Loucy (cell line): Measurements from ENCODE around the gene ADCY7.

Experiments used
- H2AFZ ChIP-seq: fragments of 200-600 bp; sonication (generic); 2 replicates; pipeline ENCODE4 v1.6.0; 2016; ENCODE audit warnings: antibody characterized with exemption, mild to moderate bottlenecking, low read length, moderate library complexity
- H3F3A ChIP-seq: fragments of 200-600 bp; 2 replicates; pipeline ENCODE4 v1.6.0; 2016; ENCODE audit warnings: antibody characterized with exemption, low read depth, mild to moderate bottlenecking
- H3K27me3 ChIP-seq: fragments of 200-600 bp; sonication (generic); 2 replicates; pipeline ENCODE4 v1.6.1; 2014; ENCODE audit warnings: low read length, mild to moderate bottlenecking; ENCODE audit not compliant: insufficient read depth, poor library complexity, severe bottlenecking
- H3K36me3 ChIP-seq: fragments of 200-600 bp; sonication (generic); 2 replicates; pipeline ENCODE4 v1.6.1; 2016; ENCODE audit warnings: low read length; ENCODE audit not compliant: insufficient read depth
- H3K4me1 ChIP-seq: fragments of 200-600 bp; sonication (generic); 2 replicates; pipeline ENCODE4 v1.5.1; 2014; ENCODE audit warnings: low read length, mild to moderate bottlenecking; ENCODE audit not compliant: insufficient read depth, poor library complexity, severe bottlenecking
- H3K4me2 ChIP-seq: fragments of 200-600 bp; sonication (generic); 2 replicates; pipeline ENCODE4 v1.6.0; 2014; ENCODE audit warnings: antibody characterized with exemption, low read length, low read depth, mild to moderate bottlenecking; ENCODE audit not compliant: poor library complexity, severe bottlenecking
- H3K4me3 ChIP-seq: fragments of 200-600 bp; sonication (generic); 2 replicates; pipeline ENCODE4 v1.5.1; 2014; ENCODE audit warnings: low read length, mild to moderate bottlenecking, mixed read lengths; ENCODE audit not compliant: poor library complexity, severe bottlenecking
- H3K79me2 ChIP-seq: fragments of 200-600 bp; sonication (generic); 2 replicates; pipeline ENCODE4 v1.6.1; 2014; ENCODE audit warnings: low read length; ENCODE audit not compliant: insufficient read depth
- H3K9ac ChIP-seq: fragments of 200-600 bp; sonication (generic); 2 replicates; pipeline ENCODE4 v1.6.0; 2014; ENCODE audit warnings: mild to moderate bottlenecking, low read depth, low read length, moderate library complexity; ENCODE audit not compliant: poor library complexity, severe bottlenecking
- H3K9me2 ChIP-seq: fragments of 200-600 bp; sonication (generic); replicated peaks from 2 replicates; pipeline ENCODE4 v1.6.1; 2016; ENCODE audit warnings: low read depth, low read length, mixed read lengths
- H3K9me3 ChIP-seq: fragments of 200-600 bp; sonication (generic); 2 replicates; pipeline ENCODE4 v1.6.1; 2014; ENCODE audit warnings: mild to moderate bottlenecking, antibody characterized with exemption, low read length, low read depth; ENCODE audit not compliant: insufficient read depth
- H4K20me1 ChIP-seq: fragments of 200-600 bp; sonication (generic); 2 replicates; pipeline ENCODE4 v1.6.0; 2014; ENCODE audit warnings: antibody characterized with exemption, low read length, mild to moderate bottlenecking; ENCODE audit not compliant: insufficient read depth, poor library complexity, severe bottlenecking
- EZH2phosphoT487 ChIP-seq: fragments of 200-600 bp; IDR thresholded peaks from 2 replicates; pipeline ENCODE4 v1.6.1; 2018; ENCODE audit warnings: antibody characterized with exemption, mild to moderate bottlenecking, moderate library complexity, borderline replicate concordance
- TF ChIP-seq, protein P1 (sequence below): fragments of 200-600 bp; sonication (generic); conservative IDR thresholded peaks from 2 replicates; pipeline ENCODE4 v1.5.1; 2014; ENCODE audit warnings: mild to moderate bottlenecking, antibody characterized with exemption, low read length

Gene ADCY7

GRCh38 chr16:50315346-50315997, 49.1 kb downstream of the ADCY7 start:
- Histone ChIP-seq H2AFZ (no peak overlapping the region), H3K9me3 (no peaks in the 10 kb centered on the region), H3K4me2 (no peak overlapping the region), H3K27me3 (no peaks in the 10 kb centered on the region), H3K4me1 (peaks cover 23% of the 10 kb centered on the region), H4K20me1 (no peaks in the 10 kb centered on the region), H3K4me3 (no peak overlapping the region), H3F3A (peaks cover 9% of the 10 kb centered on the region), H3K79me2 (no peaks in the 10 kb centered on the region), H3K9ac (no peak overlapping the region), H3K36me3 (peaks cover 87% of the 10 kb centered on the region), H3K9me2 (no peaks in the 10 kb centered on the region)
- TF ChIP-seq, protein P1, sequence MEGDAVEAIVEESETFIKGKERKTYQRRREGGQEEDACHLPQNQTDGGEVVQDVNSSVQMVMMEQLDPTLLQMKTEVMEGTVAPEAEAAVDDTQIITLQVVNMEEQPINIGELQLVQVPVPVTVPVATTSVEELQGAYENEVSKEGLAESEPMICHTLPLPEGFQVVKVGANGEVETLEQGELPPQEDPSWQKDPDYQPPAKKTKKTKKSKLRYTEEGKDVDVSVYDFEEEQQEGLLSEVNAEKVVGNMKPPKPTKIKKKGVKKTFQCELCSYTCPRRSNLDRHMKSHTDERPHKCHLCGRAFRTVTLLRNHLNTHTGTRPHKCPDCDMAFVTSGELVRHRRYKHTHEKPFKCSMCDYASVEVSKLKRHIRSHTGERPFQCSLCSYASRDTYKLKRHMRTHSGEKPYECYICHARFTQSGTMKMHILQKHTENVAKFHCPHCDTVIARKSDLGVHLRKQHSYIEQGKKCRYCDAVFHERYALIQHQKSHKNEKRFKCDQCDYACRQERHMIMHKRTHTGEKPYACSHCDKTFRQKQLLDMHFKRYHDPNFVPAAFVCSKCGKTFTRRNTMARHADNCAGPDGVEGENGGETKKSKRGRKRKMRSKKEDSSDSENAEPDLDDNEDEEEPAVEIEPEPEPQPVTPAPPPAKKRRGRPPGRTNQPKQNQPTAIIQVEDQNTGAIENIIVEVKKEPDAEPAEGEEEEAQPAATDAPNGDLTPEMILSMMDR, result no peak

DNA sequence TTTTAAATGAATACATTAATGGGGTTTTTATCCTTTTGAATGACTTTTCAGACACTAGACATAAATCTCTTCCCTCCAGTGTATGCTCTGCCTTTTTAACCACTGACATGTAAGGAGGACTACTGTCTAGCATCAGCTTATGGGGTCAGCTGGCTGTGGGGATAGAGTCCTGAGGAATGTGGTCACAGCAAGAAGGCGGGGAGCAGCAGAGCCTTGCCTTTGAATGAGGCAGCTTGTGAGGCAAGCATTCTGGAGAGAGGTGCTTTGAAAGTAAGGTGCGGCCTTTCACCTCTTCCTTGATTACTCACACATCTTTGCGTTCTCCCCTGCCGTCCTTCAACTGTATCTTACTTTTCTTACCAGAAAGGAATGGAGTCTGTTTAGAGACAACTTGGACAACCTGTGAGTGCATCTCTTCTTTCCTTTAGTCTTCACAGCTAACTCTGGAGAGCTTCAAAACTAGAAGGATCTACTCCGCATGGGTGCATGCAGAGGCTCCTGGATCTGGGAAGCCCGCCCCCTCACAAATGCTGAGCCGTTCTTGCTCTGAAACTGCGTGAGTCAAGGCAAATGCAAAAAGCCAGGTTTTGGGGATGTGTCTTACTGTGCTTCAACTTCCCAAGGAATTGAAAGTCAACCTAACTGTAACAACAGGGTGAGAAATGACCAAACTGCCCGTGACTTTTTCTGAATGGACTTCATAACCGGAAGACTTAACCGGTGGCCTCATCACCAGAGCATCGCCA, 49.9 kb downstream of the ADCY7 start:
- Histone ChIP-seq H3K9ac (no peak overlapping the region), H3K79me2 (no peaks in the 10 kb centered on the region), H3K9me2 (no peaks in the 10 kb centered on the region), H3K4me1 (peaks cover 27% of the 10 kb centered on the region), H3K4me2 (no peak overlapping the region), H2AFZ (no peak overlapping the region), H3K36me3 (peaks cover 88% of the 10 kb centered on the region), H3K4me3 (no peak overlapping the region), H3F3A (peaks cover 9% of the 10 kb centered on the region), H3K9me3 (no peaks in the 10 kb centered on the region), H3K27me3 (no peaks in the 10 kb centered on the region), H4K20me1 (no peaks in the 10 kb centered on the region)
- TF ChIP-seq EZH2phosphoT487, result no peak
- TF ChIP-seq, protein P1, result no peak

GRCh38 chr16:50316848-50317630, 50.7 kb downstream of the ADCY7 start:
- Histone ChIP-seq H4K20me1 (no peaks in the 10 kb centered on the region), H3K36me3 (peaks cover 91% of the 10 kb centered on the region)
- TF ChIP-seq, protein P1, result no peak
- no peak for TF ChIP-seq EZH2phosphoT487

More at GRCh38 chr16:50316848-50317630, 50.7 kb downstream of the ADCY7 start:
- no peak overlapping the region for H3K4me3 ChIP-seq
- H3K9me3 ChIP-seq, result no peaks in the 10 kb centered on the region
- H2AFZ ChIP-seq, result no peak overlapping the region
- no peaks in the 10 kb centered on the region for H3K79me2 ChIP-seq
- peaks cover 27% of the 10 kb centered on the region for H3K4me1 ChIP-seq
- H3K9me2 ChIP-seq, result no peaks in the 10 kb centered on the region
- no peak overlapping the region for H3K4me2 ChIP-seq
- H3F3A ChIP-seq, result peaks cover 9% of the 10 kb centered on the region
- no peaks in the 10 kb centered on the region for H3K27me3 ChIP-seq
- H3K9ac ChIP-seq, result no peak overlapping the region
